Left ventricle myocardium inferior (tissue), 1 donor: ENCODE data around the gene CBFB. TPM values are rescaled to one million over a fixed set of nuclear protein-coding genes. Genes with fewer than 3 reads are reported as not detected.

Experiments
- DNase-seq: peaks from one replicate; pipeline ENCODE4 v3.0.0-alpha.2; 2020
- H3K27ac ChIP-seq: fragments of 200-600 bp; replicated peaks from 2 replicates; pipeline ENCODE4 v1.8.0; 2021
- H3K27me3 ChIP-seq: fragments of 200-600 bp; 2 replicates; pipeline ENCODE4 v1.8.0; 2021; ENCODE audit warnings: low read depth
- H3K36me3 ChIP-seq: fragments of 200-600 bp; 2 replicates; pipeline ENCODE4 v1.8.0; 2021
- H3K4me1 ChIP-seq: fragments of 200-600 bp; 2 replicates; pipeline ENCODE4 v1.8.0; 2021
- H3K4me3 ChIP-seq: fragments of 200-600 bp; 2 replicates; pipeline ENCODE4 v1.8.0; 2021; ENCODE audit warnings: mild to moderate bottlenecking, moderate library complexity
- H3K9me3 ChIP-seq: fragments of 200-600 bp; replicated peaks from 2 replicates; pipeline ENCODE4 v1.8.0; 2021
- intact Hi-C: fragments of 100-400 bp; cut with micrococcal nuclease; formaldehyde crosslinking; loops from one replicate; pipeline ENCODE4 v1.11.0; 2022
- total RNA-seq: library from RNA; stranded (reverse); fragmentation: NEBNext Ultra II Directional; extraction: Animal tissue kit (Norgen Biotek cat#: 25700); gene quantifications from one replicate; pipeline ENCODE4 v1.2.1, GENCODE V29; 2021
- TF ChIP-seq, protein P1 (sequence below): fragments of 200-600 bp; IDR thresholded peaks from 2 replicates; pipeline ENCODE4 v1.8.0; 2021; ENCODE audit warnings: antibody characterized with exemption, mild to moderate bottlenecking, borderline replicate concordance
- donor health status: DM: no; HTN: yes; CAD: no; lungs with severe emphysema.

Gene CBFB
- total RNA-seq, 1 donor from 2014 or later = 25.2 TPM

DNA sequence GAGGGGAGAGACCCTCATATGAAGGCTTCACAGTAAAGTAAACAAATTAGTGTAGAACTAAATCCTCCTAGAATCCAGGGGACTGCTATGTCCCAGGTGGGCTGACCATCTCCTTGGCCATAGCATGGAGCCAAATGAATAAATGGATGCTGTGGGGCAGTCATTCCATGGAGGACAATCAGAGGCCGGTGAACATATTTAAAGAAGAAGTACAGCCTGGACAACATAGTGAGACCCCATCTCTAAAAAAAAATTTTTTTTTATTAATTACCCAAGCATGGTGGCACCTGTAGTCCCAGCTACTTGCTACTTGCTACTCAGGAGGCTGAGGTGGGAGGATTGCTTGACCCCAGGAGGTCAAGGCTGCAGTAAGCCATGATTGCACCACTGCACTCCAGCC is 5.3 kb upstream of the CBFB start:
- H3K36me3 ChIP-seq = no peaks in the 10 kb centered on the region
- no peaks in the 10 kb centered on the region for H3K27me3 ChIP-seq
- no peak for DNase-seq
- no peak overlapping the region for H3K27ac ChIP-seq
- TF ChIP-seq, protein P1, sequence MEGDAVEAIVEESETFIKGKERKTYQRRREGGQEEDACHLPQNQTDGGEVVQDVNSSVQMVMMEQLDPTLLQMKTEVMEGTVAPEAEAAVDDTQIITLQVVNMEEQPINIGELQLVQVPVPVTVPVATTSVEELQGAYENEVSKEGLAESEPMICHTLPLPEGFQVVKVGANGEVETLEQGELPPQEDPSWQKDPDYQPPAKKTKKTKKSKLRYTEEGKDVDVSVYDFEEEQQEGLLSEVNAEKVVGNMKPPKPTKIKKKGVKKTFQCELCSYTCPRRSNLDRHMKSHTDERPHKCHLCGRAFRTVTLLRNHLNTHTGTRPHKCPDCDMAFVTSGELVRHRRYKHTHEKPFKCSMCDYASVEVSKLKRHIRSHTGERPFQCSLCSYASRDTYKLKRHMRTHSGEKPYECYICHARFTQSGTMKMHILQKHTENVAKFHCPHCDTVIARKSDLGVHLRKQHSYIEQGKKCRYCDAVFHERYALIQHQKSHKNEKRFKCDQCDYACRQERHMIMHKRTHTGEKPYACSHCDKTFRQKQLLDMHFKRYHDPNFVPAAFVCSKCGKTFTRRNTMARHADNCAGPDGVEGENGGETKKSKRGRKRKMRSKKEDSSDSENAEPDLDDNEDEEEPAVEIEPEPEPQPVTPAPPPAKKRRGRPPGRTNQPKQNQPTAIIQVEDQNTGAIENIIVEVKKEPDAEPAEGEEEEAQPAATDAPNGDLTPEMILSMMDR = no peak
- H3K9me3 ChIP-seq = no peaks in the 10 kb centered on the region
- intact Hi-C loops = no loop called here
- H3K4me3 ChIP-seq = no peak overlapping the region
- H3K4me1 ChIP-seq = peaks cover 15% of the 10 kb centered on the region

DNA sequence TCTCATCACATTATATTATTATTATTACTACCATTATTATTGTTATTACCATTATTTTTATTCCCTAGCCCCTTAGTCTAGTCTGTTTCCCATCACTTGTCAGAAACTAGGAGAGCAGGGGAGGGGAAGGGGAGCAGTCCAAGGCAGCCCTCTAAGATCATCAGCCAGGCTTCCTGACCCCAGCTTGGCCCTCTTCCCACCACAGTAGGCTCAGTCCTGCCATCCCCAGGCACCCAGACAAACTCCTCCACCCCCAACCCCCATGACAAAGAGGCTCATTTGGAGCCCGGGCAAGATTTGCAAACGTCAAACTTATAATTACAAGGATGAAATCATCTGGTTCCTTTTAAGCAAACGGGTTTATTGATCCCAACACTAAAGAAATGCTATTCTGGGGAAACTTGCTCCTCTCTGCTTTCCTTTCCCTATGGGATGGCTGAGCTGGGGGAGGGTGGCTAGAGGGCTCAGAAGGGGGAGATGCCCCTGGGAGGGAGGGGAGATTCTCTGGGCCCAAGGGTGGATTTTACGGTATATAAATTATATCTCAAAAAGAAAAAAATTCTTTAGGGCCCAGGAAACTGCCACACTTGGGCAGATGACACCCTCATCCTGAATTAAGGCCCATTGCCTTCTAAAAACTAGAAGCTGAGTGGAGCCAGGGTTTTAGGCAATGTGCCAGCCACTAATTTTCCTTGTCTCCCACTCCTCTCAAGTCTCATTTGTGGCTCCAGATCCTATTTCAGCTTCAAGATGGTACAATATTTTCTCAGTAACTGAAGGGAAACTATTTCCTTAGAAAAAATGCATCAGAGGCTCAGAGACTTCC is 4.4 kb upstream of the CBFB start:
- DNase-seq = no peak
- TF ChIP-seq, protein P1 = no peak
- intact Hi-C loops = no loop called here
- Histone ChIP-seq H3K4me1 (peaks cover 19% of the 10 kb centered on the region), H3K9me3 (no peaks in the 10 kb centered on the region), H3K36me3 (no peaks in the 10 kb centered on the region), H3K27ac (no peak overlapping the region), H3K27me3 (no peaks in the 10 kb centered on the region), H3K4me3 (no peak overlapping the region)

DNA sequence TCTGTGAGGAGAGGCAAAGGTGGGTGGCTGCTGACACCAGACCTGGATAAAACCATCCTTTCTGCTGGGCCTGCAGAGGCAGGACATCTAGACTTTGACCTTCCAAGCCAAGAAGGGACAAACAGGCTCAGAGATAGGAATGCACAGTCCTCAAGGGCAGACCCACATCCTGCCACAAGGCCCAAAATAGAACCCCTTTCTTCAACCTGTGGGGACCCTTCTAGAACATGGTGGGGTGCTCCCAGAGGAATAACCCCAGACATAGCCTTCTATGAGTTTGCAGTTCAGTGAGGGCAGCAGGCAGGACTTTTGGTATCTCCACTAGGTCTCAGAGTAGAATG is 3.8 kb upstream of the CBFB start:
- Histone ChIP-seq H3K4me1 (peaks cover 25% of the 10 kb centered on the region), H3K4me3 (no peak overlapping the region), H3K27me3 (no peaks in the 10 kb centered on the region), H3K36me3 (no peaks in the 10 kb centered on the region), H3K27ac (no peak overlapping the region), H3K9me3 (no peaks in the 10 kb centered on the region)
- intact Hi-C loops = no loop called here
- no peak for DNase-seq
- TF ChIP-seq, protein P1 = no peak

GRCh38 chr16:67026570-67026969 is 2.4 kb upstream of the CBFB start:
- DNase-seq = no peak
- peaks cover 39% of the 10 kb centered on the region for H3K4me1 ChIP-seq
- no peak overlapping the region for H3K4me3 ChIP-seq
- intact Hi-C loops = no loop called here
- H3K36me3 ChIP-seq = peaks cover 5% of the 10 kb centered on the region
- H3K27ac ChIP-seq = no peak overlapping the region
- no peaks in the 10 kb centered on the region for H3K9me3 ChIP-seq
- TF ChIP-seq, protein P1 = no peak
- no peaks in the 10 kb centered on the region for H3K27me3 ChIP-seq

GRCh38 chr16:67027046-67027445 is 1.9 kb upstream of the CBFB start:
- no peak for DNase-seq
- H3K9me3 ChIP-seq = no peaks in the 10 kb centered on the region
- no peak overlapping the region for H3K27ac ChIP-seq
- peaks cover 44% of the 10 kb centered on the region for H3K4me1 ChIP-seq
- intact Hi-C loops = no loop called here
- H3K36me3 ChIP-seq = peaks cover 8% of the 10 kb centered on the region
- no peaks in the 10 kb centered on the region for H3K27me3 ChIP-seq
- TF ChIP-seq, protein P1 = no peak
- H3K4me3 ChIP-seq = no peak overlapping the region
